HG03039 (cell line): ENCODE measurements around the gene FRS3.

ENCODE experiments used
- ATAC-seq: cut with Tn5 transposase; IDR thresholded peaks from one replicate; pipeline ENCODE4 v1.9.1; 2021; ENCODE audit warnings: mild to moderate bottlenecking, moderate library complexity; ENCODE audit not compliant: unreplicated experiment

Gene FRS3

GRCh38 chr6:41744236-41744787 lies 35.4 kb downstream of the FRS3 start:
- ATAC-seq = no peak

DNA sequence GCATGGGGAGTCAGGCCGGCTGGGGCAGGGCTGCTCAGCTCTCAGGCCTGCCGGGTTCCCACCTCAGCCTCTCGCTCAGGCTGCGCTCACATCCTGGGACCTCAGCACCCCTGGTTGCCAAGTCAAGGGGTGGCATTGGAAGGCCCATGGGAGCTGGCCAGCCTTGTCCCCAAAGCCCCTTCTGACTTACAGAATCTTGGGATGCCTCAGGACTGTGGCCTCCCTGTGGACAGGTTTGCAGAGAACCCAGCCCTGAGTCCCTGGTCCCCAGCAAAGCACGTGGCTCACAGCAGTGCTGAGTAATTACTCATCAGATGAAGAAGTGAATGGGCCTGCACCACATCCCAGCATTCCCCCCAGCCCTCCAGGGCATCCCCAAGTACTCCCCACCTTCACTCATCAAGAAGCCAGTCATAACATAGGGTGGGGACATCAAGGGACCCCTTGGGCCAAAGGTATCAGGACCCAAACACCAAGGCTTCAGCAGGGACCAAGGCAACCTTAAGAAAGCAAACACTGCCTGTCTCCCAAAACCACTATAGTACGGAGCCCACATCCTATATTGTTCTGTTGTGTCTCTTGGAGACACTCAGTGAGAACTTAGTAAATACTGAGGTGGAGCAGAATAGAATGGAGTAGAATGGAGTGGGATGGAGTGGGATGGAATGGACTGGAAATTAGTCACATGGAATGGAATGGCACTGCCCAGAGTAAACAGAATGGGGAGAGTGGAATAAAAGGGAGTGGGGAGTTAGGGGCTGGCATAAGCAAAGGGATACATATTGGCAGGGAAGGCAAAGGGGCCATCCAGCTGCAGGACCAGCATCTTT lies 36.1 kb downstream of the FRS3 start:
- no peak for ATAC-seq

GRCh38 chr6:41741625-41742490 lies 37.8 kb downstream of the FRS3 start:
- ATAC-seq = no peak

DNA sequence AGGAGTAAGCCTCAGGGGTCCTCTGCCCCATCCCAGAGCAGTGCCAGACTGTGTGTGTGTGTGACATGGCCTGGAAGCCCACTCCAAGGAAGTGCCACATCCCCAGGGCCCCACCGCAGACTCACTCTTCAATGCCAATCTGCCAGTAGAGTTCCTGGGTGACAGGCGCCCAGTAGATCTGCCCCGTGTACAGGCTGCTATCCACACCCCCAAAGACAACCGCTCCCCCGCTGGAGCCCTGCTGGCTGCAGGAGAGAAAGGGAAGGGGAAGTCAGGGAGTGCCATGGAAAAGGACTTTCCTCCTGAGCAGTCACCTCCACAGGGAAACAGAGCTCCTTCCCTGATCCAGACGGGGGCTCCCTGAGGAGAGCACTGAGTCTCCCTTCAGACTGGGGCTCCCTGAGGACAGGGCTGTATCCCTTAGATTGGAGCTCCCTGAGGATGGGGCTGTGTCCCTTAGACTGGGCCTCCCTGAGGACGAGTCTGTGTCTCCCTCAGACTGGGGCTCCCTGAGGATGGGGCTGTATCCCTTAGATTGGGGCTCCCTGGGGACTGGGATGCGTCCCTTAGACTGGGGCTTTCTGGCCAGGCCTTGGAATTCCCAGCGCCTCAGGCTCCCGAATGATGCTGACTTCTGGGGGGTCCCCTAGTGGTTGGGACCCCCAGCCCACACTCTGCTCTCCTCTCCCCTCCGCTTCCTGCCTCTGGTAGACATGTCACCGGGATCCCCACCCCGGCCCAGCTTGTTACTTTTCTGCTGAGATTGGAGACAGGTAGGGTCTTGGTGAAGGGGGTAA lies 39.1 kb downstream of the FRS3 start:
- no peak for ATAC-seq

- ATAC-seq = no peak
Measured at GRCh38 chr6:41739041-41739440, 40.7 kb downstream of the FRS3 start.

GRCh38 chr6:41737591-41738130 lies 42.0 kb downstream of the FRS3 start:
- no peak for ATAC-seq

GRCh38 chr6:41736800-41737555 lies 42.7 kb downstream of the FRS3 start:
- ATAC-seq = no peak

DNA sequence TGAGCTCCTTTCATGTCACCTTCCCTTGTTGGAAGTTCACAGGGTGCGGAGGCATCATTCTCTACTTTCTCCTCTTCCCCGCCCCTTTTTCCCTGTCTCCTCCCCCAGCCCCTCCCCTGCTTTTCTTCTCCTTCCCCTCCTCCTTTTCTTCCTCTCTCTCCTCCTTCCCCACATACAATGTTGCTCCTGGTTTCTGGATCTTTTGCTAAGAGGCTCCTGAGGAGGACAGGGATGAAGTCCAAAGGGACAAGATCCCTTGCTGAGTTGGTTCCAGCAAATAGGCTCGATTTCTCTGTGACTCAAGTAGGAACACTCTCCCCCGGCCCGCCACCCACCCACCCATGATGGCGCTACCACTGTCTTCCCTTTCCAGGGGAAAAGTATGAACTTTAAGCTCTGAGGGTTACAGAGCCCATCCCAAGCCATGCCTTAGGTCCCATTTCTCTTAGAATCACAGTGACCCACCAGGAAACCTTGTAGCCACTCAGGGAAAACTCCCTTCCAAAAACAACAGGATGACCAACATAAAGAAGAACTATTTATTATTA lies 43.4 kb downstream of the FRS3 start:
- no peak for ATAC-seq

DNA sequence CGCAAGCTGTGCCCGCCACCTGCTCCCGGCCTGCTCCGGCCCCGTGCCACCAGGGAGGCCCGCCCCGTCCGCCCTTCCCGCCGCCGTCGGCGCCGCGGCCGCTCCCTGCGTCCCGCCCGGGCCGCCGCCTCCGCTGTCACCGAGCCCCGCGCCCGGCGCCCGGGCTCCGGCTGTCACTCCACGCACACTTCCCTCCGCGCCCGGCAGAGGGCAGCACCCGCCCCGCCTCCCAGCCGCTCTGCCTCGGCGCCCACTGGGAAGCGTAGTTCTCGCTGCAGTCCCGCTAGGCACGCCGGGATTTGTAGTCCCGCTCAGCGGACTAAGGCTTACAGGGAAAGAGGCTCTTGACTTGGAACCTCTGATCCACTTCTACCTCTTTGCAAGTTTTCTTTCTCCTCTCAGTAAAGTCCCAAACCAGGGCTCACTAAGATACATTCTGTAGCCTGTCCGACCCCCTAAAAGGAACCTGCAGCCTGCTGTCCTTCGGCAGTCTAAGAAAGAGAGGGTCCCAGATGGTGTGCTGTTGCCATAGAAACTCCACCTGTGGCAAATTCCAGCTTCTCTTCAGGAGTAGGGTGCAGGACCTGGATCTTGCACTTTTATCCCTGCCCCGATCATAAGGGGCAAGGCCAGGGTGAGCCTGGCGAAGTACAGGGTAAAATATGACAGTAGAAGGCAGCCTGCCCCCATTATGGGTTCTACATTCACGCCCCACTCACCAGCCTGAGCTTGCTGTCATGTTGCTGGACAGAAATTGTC lies 44.1 kb downstream of the FRS3 start, which contains the start of gene TFEB:
TSS of gene TFEB (minus strand) at position 182 of the 759 bp plus-strand sequence. CDS start 44,395 bp downstream, outside the sequence.
- ATAC-seq = peak; percentile 38

GRCh38 chr6:41734666-41735426 lies 44.9 kb downstream of the FRS3 start:
- ATAC-seq = peak; percentile 17

GRCh38 chr6:41733707-41734665 lies 45.7 kb downstream of the FRS3 start:
- peak; percentile 37 for ATAC-seq

DNA sequence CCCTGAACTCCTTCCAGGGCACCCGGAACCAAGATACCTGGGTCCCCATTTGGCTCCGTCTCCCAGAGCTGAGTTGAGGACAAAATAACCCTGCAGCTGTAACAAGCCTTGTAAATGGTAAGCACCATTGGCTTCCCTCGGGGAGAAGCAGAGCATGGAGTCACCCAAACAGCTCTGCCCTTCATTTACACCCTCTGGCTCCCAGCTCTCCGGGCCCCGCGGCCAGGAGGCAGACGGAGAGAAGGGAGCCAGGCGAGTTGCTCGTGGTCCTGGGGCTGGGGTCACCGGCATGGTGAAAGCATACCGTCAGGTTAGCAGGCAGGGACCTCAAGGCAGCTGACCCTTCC lies 46.4 kb downstream of the FRS3 start:
- ATAC-seq = no peak

DNA sequence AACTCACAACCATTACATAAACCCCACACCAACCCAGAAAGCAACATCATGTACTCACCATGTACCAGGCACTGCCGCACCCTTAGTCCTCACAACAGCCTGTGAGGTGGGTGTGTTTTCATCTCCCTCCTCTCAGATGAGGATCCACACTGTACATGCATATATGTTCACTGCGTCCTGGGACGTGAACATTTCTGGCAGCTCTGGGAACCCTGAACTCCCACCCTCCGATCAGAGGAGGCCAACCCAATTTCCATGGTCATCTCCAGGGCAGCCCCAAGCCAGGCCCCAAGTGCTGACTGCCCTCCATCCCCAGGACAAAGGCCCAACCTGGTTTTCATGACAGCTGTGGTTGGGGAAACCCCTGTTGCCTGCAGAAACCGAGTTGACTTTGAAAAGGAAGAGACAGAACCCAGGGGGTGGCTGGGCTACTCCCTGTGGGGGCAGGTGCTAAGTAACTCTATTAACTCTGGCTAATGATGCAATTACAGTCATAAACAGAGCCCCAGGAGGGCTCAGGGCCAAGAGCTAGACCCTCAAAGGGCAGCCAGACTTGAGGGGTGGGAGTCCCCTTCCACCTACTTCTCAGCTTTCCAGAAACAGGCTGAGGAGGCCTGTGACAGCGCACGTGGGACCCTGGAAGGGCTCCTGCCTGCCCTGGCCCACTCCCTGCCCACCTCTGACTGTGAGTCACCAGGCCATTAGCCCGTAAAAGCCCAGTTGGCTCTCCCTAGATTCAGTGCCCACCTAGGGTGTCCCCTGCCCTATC lies 46.9 kb downstream of the FRS3 start:
- ATAC-seq = no peak

- no peak for ATAC-seq
Measured at GRCh38 chr6:41732149-41732548, 47.6 kb downstream of the FRS3 start.

- ATAC-seq = no peak
Measured at GRCh38 chr6:41731561-41732086, 48.1 kb downstream of the FRS3 start.
